Right atrium auricular region (tissue), 2 donors: ENCODE results near the gene CRYZL1. TPM values are rescaled to one million over a fixed set of nuclear protein-coding genes. Genes with fewer than 3 reads are reported as not detected.

Experiments
- DNase-seq: peaks from one replicate; pipeline ENCODE4 v3.0.0-alpha.2; 2019; ENCODE audit warnings: low spot score
- H3K27ac ChIP-seq, 2 donors: fragments of 200-600 bp; sonication (generic); 1 replicate in 1 of 2; 2 replicates in 1 of 2; pipeline ENCODE4 v1.5.1; 2016 to 2019
- H3K27me3 ChIP-seq, 2 donors: fragments of 200-600 bp; sonication (generic); one replicate each; pipeline versions ENCODE4 v1.5.1 to v1.6.0; 2017 to 2019
- H3K36me3 ChIP-seq: fragments of 200-600 bp; sonication (generic); one replicate; pipeline ENCODE4 v1.5.1; 2016
- H3K4me1 ChIP-seq, 2 donors: fragments of 200-600 bp; sonication (generic); one replicate each; pipeline versions ENCODE4 v1.5.1 to v1.6.0; 2017 to 2019
- H3K4me3 ChIP-seq, 2 donors: fragments of 200-600 bp; sonication (generic); 1 replicate in 1 of 2; 2 replicates in 1 of 2; pipeline ENCODE4 v1.5.1; 2017 to 2019; ENCODE audit warnings: mild to moderate bottlenecking in 1 of 2, moderate library complexity in 1 of 2
- H3K9me3 ChIP-seq, 2 donors: fragments of 200-600 bp; sonication (generic); one replicate each; pipeline ENCODE4 v1.5.1; 2019
- total RNA-seq, 2 donors: library from RNA; depleted of rRNA; stranded (reverse); fragments of >200 nt; gene quantifications; one replicate each; pipeline ENCODE4 v1.1.0, GENCODE V29; 2016
- TF ChIP-seq, protein P1 (sequence below), 2 donors: fragments of 200-600 bp; sonication (generic); IDR thresholded peaks; one replicate each; pipeline ENCODE4 v1.5.1; 2019; ENCODE audit warnings: antibody characterized with exemption in 2 of 2

CRYZL1 gene
- total RNA-seq, 2 donors from 2014 or later, result 19.0 to 27.5 TPM

DNA sequence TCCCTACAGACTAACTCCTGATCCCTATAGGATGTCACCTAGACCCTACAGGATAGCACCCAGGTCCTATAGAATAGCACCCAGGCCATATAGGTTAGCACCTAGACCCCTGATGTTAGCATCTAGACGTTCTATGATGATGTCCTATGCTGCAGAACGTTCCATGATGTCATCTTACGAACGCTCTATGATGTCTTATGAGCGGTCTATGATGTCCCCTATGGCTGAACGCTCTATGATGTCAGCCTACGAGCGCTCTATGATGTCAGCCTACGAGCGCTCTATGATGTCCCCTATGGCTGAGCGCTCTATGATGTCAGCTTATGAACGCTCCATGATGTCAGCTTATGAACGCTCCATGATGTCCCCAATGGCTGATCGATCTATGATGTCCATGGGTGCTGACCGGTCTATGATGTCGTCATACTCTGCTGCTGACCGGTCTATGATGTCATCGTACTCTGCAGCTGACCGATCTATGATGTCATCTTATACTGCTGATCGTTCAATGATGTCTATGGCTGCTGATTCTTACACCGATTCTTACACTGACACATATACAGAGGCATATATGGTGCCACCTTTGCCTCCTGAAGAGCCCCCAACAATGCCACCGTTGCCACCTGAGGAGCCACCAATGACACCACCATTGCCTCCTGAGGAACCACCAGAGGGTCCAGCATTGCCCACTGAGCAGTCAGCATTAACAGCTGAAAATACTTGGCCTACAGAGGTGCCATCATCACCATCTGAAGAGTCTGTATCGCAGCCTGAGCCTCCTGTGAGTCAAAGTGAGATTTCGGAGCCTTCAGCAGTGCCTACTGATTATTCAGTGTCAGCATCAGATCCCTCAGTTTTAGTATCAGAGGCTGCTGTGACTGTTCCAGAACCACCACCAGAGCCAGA, 89.2 kb downstream of the CRYZL1 start:
- no peak overlapping the region for H3K27ac ChIP-seq
- H3K36me3 ChIP-seq, result peaks cover 88% of the 10 kb centered on the region
- no peaks in the 10 kb centered on the region for H3K9me3 ChIP-seq
- peaks cover 0 to 19% of the 10 kb centered on the region in 2 donors for H3K4me1 ChIP-seq
- TF ChIP-seq, protein P1, sequence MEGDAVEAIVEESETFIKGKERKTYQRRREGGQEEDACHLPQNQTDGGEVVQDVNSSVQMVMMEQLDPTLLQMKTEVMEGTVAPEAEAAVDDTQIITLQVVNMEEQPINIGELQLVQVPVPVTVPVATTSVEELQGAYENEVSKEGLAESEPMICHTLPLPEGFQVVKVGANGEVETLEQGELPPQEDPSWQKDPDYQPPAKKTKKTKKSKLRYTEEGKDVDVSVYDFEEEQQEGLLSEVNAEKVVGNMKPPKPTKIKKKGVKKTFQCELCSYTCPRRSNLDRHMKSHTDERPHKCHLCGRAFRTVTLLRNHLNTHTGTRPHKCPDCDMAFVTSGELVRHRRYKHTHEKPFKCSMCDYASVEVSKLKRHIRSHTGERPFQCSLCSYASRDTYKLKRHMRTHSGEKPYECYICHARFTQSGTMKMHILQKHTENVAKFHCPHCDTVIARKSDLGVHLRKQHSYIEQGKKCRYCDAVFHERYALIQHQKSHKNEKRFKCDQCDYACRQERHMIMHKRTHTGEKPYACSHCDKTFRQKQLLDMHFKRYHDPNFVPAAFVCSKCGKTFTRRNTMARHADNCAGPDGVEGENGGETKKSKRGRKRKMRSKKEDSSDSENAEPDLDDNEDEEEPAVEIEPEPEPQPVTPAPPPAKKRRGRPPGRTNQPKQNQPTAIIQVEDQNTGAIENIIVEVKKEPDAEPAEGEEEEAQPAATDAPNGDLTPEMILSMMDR (IDR thresholded peaks at IDR 0.05), result no peak
- no peak for DNase-seq
- H3K27me3 ChIP-seq, result no peaks in the 10 kb centered on the region
- H3K4me3 ChIP-seq, result no peak overlapping the region

DNA sequence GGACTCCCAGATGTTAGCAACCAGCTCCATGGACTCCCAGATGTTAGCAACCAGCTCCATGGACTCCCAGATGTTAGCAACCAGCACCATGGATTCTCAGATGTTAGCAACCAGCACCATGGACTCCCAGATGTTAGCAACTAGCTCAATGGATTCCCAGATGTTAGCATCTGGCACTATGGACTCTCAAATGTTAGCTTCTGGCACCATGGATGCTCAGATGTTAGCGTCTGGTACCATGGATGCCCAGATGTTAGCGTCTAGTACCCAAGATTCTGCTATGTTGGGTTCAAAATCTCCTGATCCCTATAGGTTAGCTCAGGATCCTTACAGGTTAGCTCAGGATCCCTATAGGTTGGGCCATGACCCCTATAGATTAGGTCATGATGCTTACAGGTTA, 89.9 kb downstream of the CRYZL1 start:
- no peak overlapping the region for H3K4me3 ChIP-seq
- H3K27me3 ChIP-seq, result no peaks in the 10 kb centered on the region
- H3K9me3 ChIP-seq, result no peaks in the 10 kb centered on the region
- H3K36me3 ChIP-seq, result peaks cover 88% of the 10 kb centered on the region
- H3K27ac ChIP-seq, result no peak overlapping the region
- H3K4me1 ChIP-seq, result peaks cover 0 to 14% of the 10 kb centered on the region in 2 donors
- TF ChIP-seq, protein P1 (IDR thresholded peaks at IDR 0.05), result no peak
- no peak for DNase-seq

DNA sequence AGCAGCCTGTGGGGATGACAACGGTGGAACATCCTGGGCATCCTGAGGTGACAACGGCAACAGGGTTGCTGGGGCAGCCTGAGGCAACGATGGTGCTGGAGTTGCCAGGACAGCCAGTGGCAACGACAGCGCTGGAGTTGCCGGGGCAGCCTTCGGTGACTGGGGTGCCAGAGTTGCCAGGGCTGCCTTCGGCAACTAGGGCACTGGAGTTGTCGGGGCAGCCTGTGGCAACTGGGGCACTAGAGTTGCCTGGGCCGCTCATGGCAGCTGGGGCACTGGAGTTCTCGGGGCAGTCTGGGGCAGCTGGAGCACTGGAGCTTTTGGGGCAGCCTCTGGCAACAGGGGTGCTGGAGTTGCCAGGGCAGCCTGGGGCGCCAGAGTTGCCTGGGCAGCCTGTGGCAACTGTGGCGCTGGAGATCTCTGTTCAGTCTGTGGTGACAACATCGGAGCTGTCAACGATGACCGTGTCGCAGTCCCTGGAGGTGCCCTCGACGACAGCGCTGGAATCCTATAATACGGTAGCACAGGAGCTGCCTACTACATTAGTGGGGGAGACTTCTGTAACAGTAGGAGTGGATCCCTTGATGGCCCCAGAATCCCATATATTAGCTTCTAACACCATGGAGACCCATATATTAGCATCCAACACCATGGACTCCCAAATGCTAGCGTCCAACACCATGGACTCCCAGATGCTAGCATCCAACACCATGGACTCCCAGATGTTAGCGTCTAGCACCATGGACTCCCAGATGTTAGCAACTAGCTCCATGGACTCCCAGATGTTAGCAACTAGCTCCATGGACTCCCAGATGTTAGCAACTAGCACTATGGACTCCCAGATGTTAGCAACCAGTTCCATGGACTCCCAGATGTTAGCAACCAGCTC, 90.5 kb downstream of the CRYZL1 start:
- no peaks in the 10 kb centered on the region for H3K27me3 ChIP-seq
- H3K36me3 ChIP-seq, result peaks cover 81% of the 10 kb centered on the region
- TF ChIP-seq, protein P1 (IDR thresholded peaks at IDR 0.05), result no peak
- no peak overlapping the region for H3K27ac ChIP-seq
- no peak overlapping the region for H3K4me3 ChIP-seq
- peaks cover 0 to 9% of the 10 kb centered on the region in 2 donors for H3K4me1 ChIP-seq
- DNase-seq, result no peak
- H3K9me3 ChIP-seq, result no peaks in the 10 kb centered on the region

DNA sequence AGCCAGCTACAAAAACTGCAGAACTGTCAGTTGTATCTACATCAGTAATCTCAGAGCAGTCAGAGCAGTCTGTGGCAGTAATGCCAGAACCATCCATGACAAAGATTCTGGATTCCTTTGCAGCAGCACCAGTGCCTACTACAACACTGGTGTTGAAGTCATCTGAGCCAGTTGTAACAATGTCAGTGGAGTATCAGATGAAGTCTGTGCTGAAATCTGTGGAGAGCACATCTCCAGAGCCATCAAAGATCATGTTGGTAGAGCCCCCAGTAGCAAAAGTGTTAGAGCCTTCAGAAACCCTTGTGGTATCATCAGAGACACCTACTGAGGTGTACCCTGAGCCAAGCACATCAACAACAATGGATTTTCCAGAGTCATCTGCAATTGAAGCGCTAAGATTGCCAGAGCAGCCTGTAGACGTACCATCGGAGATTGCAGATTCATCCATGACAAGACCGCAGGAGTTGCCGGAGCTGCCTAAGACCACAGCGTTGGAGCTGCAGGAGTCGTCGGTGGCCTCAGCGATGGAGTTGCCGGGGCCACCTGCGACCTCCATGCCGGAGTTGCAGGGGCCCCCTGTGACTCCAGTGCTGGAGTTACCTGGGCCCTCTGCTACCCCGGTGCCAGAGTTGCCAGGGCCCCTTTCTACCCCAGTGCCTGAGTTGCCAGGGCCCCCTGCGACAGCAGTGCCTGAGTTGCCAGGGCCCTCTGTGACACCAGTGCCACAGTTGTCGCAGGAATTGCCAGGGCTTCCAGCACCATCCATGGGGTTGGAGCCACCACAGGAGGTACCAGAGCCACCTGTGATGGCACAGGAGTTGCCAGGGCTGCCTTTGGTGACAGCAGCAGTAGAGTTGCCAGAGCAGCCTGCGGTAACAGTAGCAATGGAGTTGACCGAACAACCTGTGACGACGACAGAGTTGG, 91.4 kb downstream of the CRYZL1 start:
- TF ChIP-seq, protein P1 (IDR thresholded peaks at IDR 0.05), result no peak
- Histone ChIP-seq H3K27me3 (no peaks in the 10 kb centered on the region), H3K4me1 (peaks cover 0 to 10% of the 10 kb centered on the region in 2 donors), H3K27ac (no peak overlapping the region), H3K36me3 (peaks cover 79% of the 10 kb centered on the region), H3K9me3 (no peaks in the 10 kb centered on the region), H3K4me3 (no peak overlapping the region)
- no peak for DNase-seq

DNA sequence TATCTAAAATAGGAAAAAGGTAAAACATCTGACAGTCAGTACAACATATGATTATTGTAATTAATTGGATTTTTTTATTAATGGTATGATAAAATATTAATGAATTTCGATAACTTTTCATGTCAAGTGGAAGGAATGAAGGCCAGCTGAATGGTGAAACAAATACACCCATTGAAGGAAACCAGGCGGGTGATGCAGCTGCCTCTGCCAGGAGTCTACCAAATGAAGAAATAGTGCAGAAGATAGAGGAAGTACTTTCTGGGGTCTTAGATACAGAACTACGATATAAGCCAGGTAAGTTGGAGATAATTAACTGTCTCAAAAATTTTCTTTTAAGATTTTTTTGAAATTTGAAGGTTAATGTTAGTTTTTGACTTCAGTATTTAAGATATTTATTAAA, 95.5 kb downstream of the CRYZL1 start:
- TF ChIP-seq, protein P1 (IDR thresholded peaks at IDR 0.05), result no peak
- Histone ChIP-seq H3K36me3 (peaks cover 42% of the 10 kb centered on the region), H3K9me3 (no peaks in the 10 kb centered on the region), H3K4me3 (no peak overlapping the region), H3K4me1 (peaks cover 0 to 27% of the 10 kb centered on the region in 2 donors), H3K27me3 (no peaks in the 10 kb centered on the region), H3K27ac (no peak overlapping the region)
- DNase-seq, result no peak
